PC-3 (cell line): Measurements from ENCODE around the gene PCYT1B. TPM values are rescaled to one million over a fixed set of nuclear protein-coding genes. Genes with fewer than 3 reads are reported as not detected.
A peak's percentile ranks its signal among the peaks of the same experiment; 100 is the strongest.

Experiments used
- ATAC-seq: fragments of 200-7000 bp; cut with Tn5 transposase; 2 replicates; pipeline ENCODE4 v1.9.1; 2020; ENCODE audit warnings: mild to moderate bottlenecking, moderate library complexity
- BruUV-seq: library from RNA; stranded (reverse); fragments of 400-500 nt; replicated peaks from 2 replicates; lab custom pipeline; 2021; lab: Mats Ljungman, UMichigan
- CTCF ChIA-PET: fragments of 300-600 bp; sonication (Branson Sonifier 250); formaldehyde crosslinking; loops from one replicate; lab custom pipeline; 2022; ENCODE audit warnings: antibody characterized with exemption; lab: Charles Lee
- POLR2A ChIA-PET: fragments of 300-600 bp; sonication (Branson Sonifier 250); formaldehyde crosslinking; loops from one replicate; lab custom pipeline; 2022; ENCODE audit warnings: antibody characterized with exemption; ENCODE audit not compliant: unreplicated experiment; lab: Charles Lee
- DNase-seq: peaks from one replicate; pipeline ENCODE4 v3.0.0-alpha.2; 2015
- H2AFZ ChIP-seq: fragments of 300-600 bp; sonication (generic); 2 replicates; pipeline ENCODE4 v1.6.0; 2016; ENCODE audit warnings: antibody characterized with exemption, low read length
- H3F3A ChIP-seq: fragments of 300-600 bp; sonication (generic); one replicate; pipeline ENCODE4 v1.6.0; 2017; ENCODE audit warnings: antibody characterized with exemption, low read length, control low read depth, mild to moderate bottlenecking; ENCODE audit not compliant: unreplicated experiment
- H3K27ac ChIP-seq: fragments of 300-600 bp; sonication (generic); 2 replicates; pipeline ENCODE4 v1.5.1; 2016; ENCODE audit warnings: mild to moderate bottlenecking, low read length
- H3K27me3 ChIP-seq: fragments of 300-600 bp; sonication (generic); 2 replicates; pipeline ENCODE4 v1.6.1; 2016; ENCODE audit warnings: low read length, mixed read lengths
- H3K36me3 ChIP-seq: fragments of 300-600 bp; sonication (generic); 2 replicates; pipeline ENCODE4 v1.6.1; 2016; ENCODE audit warnings: low read depth, mixed run types, low read length, mixed read lengths
- H3K4me1 ChIP-seq: fragments of 300-600 bp; sonication (generic); 2 replicates; pipeline ENCODE4 v1.5.1; 2016; ENCODE audit warnings: low read length; ENCODE audit not compliant: insufficient read depth
- H3K4me2 ChIP-seq: fragments of 300-600 bp; sonication (generic); 2 replicates; pipeline ENCODE4 v1.6.0; 2016; ENCODE audit warnings: low read length
- H3K4me3 ChIP-seq: fragments of 300-600 bp; sonication (generic); 2 replicates; pipeline ENCODE4 v1.5.1; 2016; ENCODE audit warnings: mild to moderate bottlenecking, low read length, mixed read lengths
- H3K79me2 ChIP-seq: fragments of 300-600 bp; sonication (generic); 2 replicates; pipeline ENCODE4 v1.6.1; 2017; ENCODE audit warnings: low read length, mixed read lengths
- H3K9ac ChIP-seq: fragments of 300-600 bp; sonication (generic); 2 replicates; pipeline ENCODE4 v1.6.0; 2016; ENCODE audit warnings: mild to moderate bottlenecking, low read length
- H3K9me2 ChIP-seq: fragments of 300-600 bp; sonication (generic); replicated peaks from 2 replicates; pipeline ENCODE4 v1.6.1; 2016; ENCODE audit warnings: mixed run types, low read length, mixed read lengths
- H3K9me3 ChIP-seq: fragments of 300-600 bp; sonication (generic); 2 replicates; pipeline ENCODE4 v1.6.1; 2016; ENCODE audit warnings: low read length, mixed read lengths
- H4K20me1 ChIP-seq: fragments of 300-600 bp; sonication (generic); 2 replicates; pipeline ENCODE4 v1.6.1; 2016; ENCODE audit warnings: low read length, mixed read lengths
- EZH2 ChIP-seq: fragments of 300-600 bp; sonication (generic); IDR thresholded peaks from one replicate; pipeline ENCODE4 v1.6.1; 2017; ENCODE audit warnings: antibody characterized with exemption, mild to moderate bottlenecking, low read length; ENCODE audit not compliant: unreplicated experiment
- EZH2phosphoT487 ChIP-seq: fragments of 300-600 bp; sonication (generic); IDR thresholded peaks from 2 replicates; pipeline ENCODE4 v1.6.1; 2018; ENCODE audit warnings: mild to moderate bottlenecking, antibody characterized with exemption, low read length, borderline replicate concordance
- intact Hi-C: fragments of 100-400 bp; cut with micrococcal nuclease; formaldehyde crosslinking; loops from 2 replicates; pipeline ENCODE4 v1.9.0; 2023
- total RNA-seq: library from RNA; depleted of rRNA; stranded (reverse); fragments of >200 nt; gene quantifications from 2 replicates; pipeline ENCODE4 v1.2.3, GENCODE V29; 2014
- TF ChIP-seq, protein P1 (sequence below): fragments of 300-600 bp; sonication (generic); conservative IDR thresholded peaks from 2 replicates; pipeline ENCODE4 v1.5.1; 2017; ENCODE audit warnings: antibody characterized with exemption, low read depth, mild to moderate bottlenecking, low read length

Gene PCYT1B
- total RNA-seq, 1 experiment from 2014 or later: not detected

DNA sequence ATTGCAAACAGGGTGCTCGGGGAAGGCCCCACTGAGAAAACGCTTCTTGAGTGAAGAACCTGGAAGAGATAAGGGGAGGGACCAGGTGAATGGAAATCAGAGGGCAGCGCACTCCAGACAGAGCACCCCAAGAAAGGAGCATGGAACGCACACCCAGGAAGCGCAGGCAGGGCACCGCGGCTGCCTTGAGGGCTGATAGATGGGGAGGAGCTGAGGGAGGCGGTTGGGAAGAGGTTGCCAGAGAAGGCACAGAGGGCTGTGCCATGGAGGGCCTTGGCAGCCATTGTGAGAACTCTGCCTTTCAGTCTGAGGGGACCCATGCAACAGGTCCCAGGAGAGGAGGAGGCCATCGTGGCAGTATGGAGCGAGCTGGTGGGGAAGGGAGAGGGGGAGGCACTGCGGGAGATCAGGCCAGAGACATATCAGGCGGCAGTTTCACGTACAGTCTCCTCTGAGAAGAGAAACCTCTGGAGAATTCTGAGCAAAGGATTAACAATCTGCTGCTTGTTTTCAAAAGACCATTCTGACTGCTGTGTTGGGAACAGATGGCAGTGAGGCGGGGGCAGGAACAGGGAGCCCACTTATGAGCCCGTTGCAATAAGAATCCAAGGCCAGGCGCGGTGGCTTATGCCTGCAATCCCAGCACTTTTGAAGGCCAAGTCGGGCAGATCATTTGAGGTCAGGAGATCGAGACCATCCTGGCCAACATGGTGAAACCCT lies 83.7 kb downstream of the PCYT1B start:
- H3K27me3 ChIP-seq: peaks cover 16% of the 10 kb centered on the region; the same call in 1 of the 2 replicates
- H3K4me3 ChIP-seq: no peak overlapping the region
- no peaks in the 10 kb centered on the region for H3K36me3 ChIP-seq
- BruUV-seq: no TSS peak
- no peaks in the 10 kb centered on the region for H3K9me2 ChIP-seq
- H3K4me1 ChIP-seq: no peaks in the 10 kb centered on the region
- H3K9me3 ChIP-seq: no peaks in the 10 kb centered on the region
- H3K9ac ChIP-seq: no peak overlapping the region
- ATAC-seq: no peak
- H4K20me1 ChIP-seq: no peaks in the 10 kb centered on the region
- CTCF ChIA-PET: interaction anchor here (0.7 kb wide), 1 partner anchor 76 kb away, joined by 5 read pairs; no protein-coding TSS in a partner anchor
- H3K79me2 ChIP-seq: no peaks in the 10 kb centered on the region
- POLR2A ChIA-PET: no interaction called here
- TF ChIP-seq, protein P1, sequence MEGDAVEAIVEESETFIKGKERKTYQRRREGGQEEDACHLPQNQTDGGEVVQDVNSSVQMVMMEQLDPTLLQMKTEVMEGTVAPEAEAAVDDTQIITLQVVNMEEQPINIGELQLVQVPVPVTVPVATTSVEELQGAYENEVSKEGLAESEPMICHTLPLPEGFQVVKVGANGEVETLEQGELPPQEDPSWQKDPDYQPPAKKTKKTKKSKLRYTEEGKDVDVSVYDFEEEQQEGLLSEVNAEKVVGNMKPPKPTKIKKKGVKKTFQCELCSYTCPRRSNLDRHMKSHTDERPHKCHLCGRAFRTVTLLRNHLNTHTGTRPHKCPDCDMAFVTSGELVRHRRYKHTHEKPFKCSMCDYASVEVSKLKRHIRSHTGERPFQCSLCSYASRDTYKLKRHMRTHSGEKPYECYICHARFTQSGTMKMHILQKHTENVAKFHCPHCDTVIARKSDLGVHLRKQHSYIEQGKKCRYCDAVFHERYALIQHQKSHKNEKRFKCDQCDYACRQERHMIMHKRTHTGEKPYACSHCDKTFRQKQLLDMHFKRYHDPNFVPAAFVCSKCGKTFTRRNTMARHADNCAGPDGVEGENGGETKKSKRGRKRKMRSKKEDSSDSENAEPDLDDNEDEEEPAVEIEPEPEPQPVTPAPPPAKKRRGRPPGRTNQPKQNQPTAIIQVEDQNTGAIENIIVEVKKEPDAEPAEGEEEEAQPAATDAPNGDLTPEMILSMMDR: no peak
- TF ChIP-seq EZH2phosphoT487: no peak
- TF ChIP-seq EZH2: no peak
- H3F3A ChIP-seq: no peaks in the 10 kb centered on the region
- H3K4me2 ChIP-seq: no peak overlapping the region
- H3K27ac ChIP-seq: no peak overlapping the region
- intact Hi-C loops: no loop called here
- no peak overlapping the region for H2AFZ ChIP-seq
- no peak for DNase-seq

DNA sequence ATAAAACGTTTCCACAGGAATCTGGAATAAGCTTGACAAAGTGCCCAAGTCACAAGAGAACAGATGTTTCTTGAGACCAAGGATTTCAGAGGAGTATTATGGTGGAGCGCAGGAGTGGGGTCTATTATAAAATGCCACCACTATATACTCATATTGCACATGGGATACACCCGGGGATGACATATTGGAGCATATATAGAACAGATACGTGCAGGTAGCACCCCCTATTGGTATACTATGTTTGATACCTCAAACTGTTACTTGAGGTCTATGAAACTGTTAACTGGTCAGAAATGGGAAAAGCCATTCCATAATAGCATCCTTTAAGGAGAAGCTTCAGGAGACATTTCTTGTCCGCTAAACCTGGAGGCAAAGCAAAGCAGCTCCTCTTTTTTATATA lies 86.0 kb downstream of the PCYT1B start:
- no TSS peak for BruUV-seq
- CTCF ChIA-PET: no interaction called here
- H3K9me2 ChIP-seq: no peaks in the 10 kb centered on the region
- H3K36me3 ChIP-seq: no peaks in the 10 kb centered on the region
- no peaks in the 10 kb centered on the region for H3F3A ChIP-seq
- no peak overlapping the region for H3K4me3 ChIP-seq
- no peak overlapping the region for H3K9ac ChIP-seq
- no peak overlapping the region for H2AFZ ChIP-seq
- POLR2A ChIA-PET: no interaction called here
- ATAC-seq: peak; percentile 35
- H3K79me2 ChIP-seq: no peaks in the 10 kb centered on the region
- H3K4me1 ChIP-seq: no peaks in the 10 kb centered on the region
- no peak overlapping the region for H3K27ac ChIP-seq
- no peak overlapping the region for H3K4me2 ChIP-seq
- peak; percentile 52 for DNase-seq
- H4K20me1 ChIP-seq: no peaks in the 10 kb centered on the region
- TF ChIP-seq, protein P1: peak; percentile 55
- no peak for TF ChIP-seq EZH2phosphoT487
- H3K9me3 ChIP-seq: no peaks in the 10 kb centered on the region
- intact Hi-C loops: no loop called here
- H3K27me3 ChIP-seq: peaks cover 10% of the 10 kb centered on the region; the same call in 1 of the 2 replicates

DNA sequence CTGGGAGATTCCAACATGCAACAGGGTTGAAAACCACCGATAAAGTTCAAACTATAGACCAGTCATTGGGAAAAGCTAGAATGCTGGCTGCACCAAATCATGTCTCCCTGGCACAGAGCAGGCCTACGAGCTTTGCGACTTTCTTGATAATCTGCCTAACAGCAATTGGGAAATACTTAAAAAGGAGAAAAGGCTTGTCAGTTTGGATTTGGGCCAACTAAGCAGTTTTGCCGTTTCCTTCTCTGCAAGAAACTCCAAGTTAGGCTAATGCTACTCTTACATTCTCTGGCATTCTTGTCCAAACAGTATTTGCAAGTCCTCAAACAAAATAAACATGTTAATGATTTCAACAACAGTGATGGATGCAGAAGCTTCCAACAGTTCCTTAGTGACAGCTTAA lies 94.1 kb downstream of the PCYT1B start:
- Histone ChIP-seq H3K4me2 (no peak overlapping the region), H3K79me2 (no peaks in the 10 kb centered on the region), H3F3A (no peaks in the 10 kb centered on the region), H3K4me3 (no peak overlapping the region), H3K9me3 (no peaks in the 10 kb centered on the region), H3K9me2 (no peaks in the 10 kb centered on the region), H3K4me1 (no peaks in the 10 kb centered on the region), H3K9ac (no peak overlapping the region), H2AFZ (no peak overlapping the region), H3K36me3 (no peaks in the 10 kb centered on the region), H3K27me3 (no peaks in the 10 kb centered on the region), H3K27ac (no peak overlapping the region), H4K20me1 (no peaks in the 10 kb centered on the region)
- ChIA-PET CTCF (no interaction called here), POLR2A (no interaction called here)
- BruUV-seq: no TSS peak
- ATAC-seq (no peak), DNase-seq (no peak)
- TF ChIP-seq EZH2: no peak
- TF ChIP-seq, protein P1: no peak
- TF ChIP-seq EZH2phosphoT487: no peak
- intact Hi-C loops: no loop called here
